Panc1 (cell line): ENCODE measurements around the gene SLC27A1. TPM values are rescaled to one million over a fixed set of nuclear protein-coding genes. Genes with fewer than 3 reads are reported as not detected.

Source experiments
- ATAC-seq: fragments of 200-7000 bp; cut with Tn5 transposase; 2 replicates; pipeline ENCODE4 v1.9.1; 2020; ENCODE audit warnings: mild to moderate bottlenecking, moderate library complexity
- BruUV-seq: library from RNA; stranded (reverse); fragments of 400-500 nt; replicated peaks from 2 replicates; lab custom pipeline; 2021; lab: Mats Ljungman, UMichigan
- CTCF ChIA-PET: fragments of 300-600 bp; sonication (Branson Sonifier 250); formaldehyde crosslinking; loops from one replicate; lab custom pipeline; 2022; ENCODE audit warnings: antibody characterized with exemption; lab: Charles Lee
- POLR2A ChIA-PET: fragments of 300-600 bp; sonication (Branson Sonifier 250); formaldehyde crosslinking; loops from one replicate; lab custom pipeline; 2022; ENCODE audit warnings: antibody characterized with exemption; lab: Charles Lee
- DNase-seq: peaks from one replicate; pipeline ENCODE4 v3.0.0-alpha.2; 2010; ENCODE audit warnings: low read depth, low spot score
- H3K27ac ChIP-seq: 2 replicates; pipeline ENCODE4 v1.5.1; 2011; ENCODE audit warnings: mild to moderate bottlenecking, low read length, inconsistent platforms
- H3K27me3 ChIP-seq: fragments of 200-500 bp; sonication (Bioruptor generic); 2 replicates; pipeline ENCODE4 v1.6.0; 2014; ENCODE audit warnings: low read length, inconsistent platforms; ENCODE audit not compliant: control insufficient read depth, insufficient read depth
- H3K36me3 ChIP-seq: fragments of 200-500 bp; sonication (Bioruptor generic); 2 replicates; pipeline ENCODE4 v1.5.1; 2014; ENCODE audit warnings: inconsistent platforms, mild to moderate bottlenecking, low read length, moderate library complexity; ENCODE audit not compliant: control insufficient read depth, insufficient read depth
- H3K4me1 ChIP-seq: 2 replicates; pipeline ENCODE4 v1.5.1; 2011; ENCODE audit warnings: inconsistent platforms, mild to moderate bottlenecking, low read length, moderate library complexity; ENCODE audit not compliant: control insufficient read depth, insufficient read depth
- H3K4me3 ChIP-seq, 2 experiments: 2 replicates each; pipeline ENCODE4 v1.5.1; 2011 to 2012; ENCODE audit warnings: low read depth in 2 of 2, low read length in 2 of 2, mild to moderate bottlenecking in 2 of 2, inconsistent platforms in 1 of 2, moderate library complexity in 1 of 2
- H3K9me3 ChIP-seq: fragments of 200-500 bp; sonication (Bioruptor generic); 2 replicates; pipeline ENCODE4 v1.5.1; 2014; ENCODE audit warnings: low read depth, mild to moderate bottlenecking, inconsistent platforms, low read length, moderate library complexity; ENCODE audit not compliant: control insufficient read depth, insufficient read depth
- CTCF ChIP-seq: fragments of 450-650 bp; IDR thresholded peaks from 2 replicates; pipeline ENCODE4 v1.5.1; 2017; ENCODE audit warnings: mild to moderate bottlenecking
- POLR2AphosphoS5 ChIP-seq: IDR thresholded peaks from 2 replicates; pipeline ENCODE4 v1.6.1; 2012; ENCODE audit warnings: mild to moderate bottlenecking, low read depth, low read length, moderate library complexity
- REST ChIP-seq, 2 experiments: IDR thresholded peaks; 2 replicates each; pipeline ENCODE4 v1.6.1; 2011 to 2012; ENCODE audit warnings: low read depth in 2 of 2, control low read depth in 1 of 2, low read length in 1 of 2, mild to moderate bottlenecking in 1 of 2, moderate library complexity in 1 of 2; ENCODE audit not compliant: insufficient read depth in 1 of 2
- SIN3A ChIP-seq: IDR thresholded peaks from 2 replicates; pipeline ENCODE4 v1.6.1; 2012; ENCODE audit warnings: low read depth, mild to moderate bottlenecking, low read length, moderate library complexity, borderline replicate concordance; ENCODE audit not compliant: insufficient read depth
- TCF7L2 ChIP-seq: IDR thresholded peaks from 2 replicates; pipeline ENCODE4 v1.6.1; 2011; ENCODE audit warnings: mild to moderate bottlenecking, low read depth, low read length, inconsistent platforms
- in situ Hi-C: cut with HindIII; loops from 2 replicates; pipeline ENCODE4 v1.10.0; 2016; ENCODE audit warnings: low sequenced_read_pairs, low pct_unique_long_range_greater_than_20kb
- intact Hi-C: fragments of 100-400 bp; cut with micrococcal nuclease; formaldehyde crosslinking; loops from one replicate; pipeline ENCODE4 v1.10.0; 2022; ENCODE audit not compliant: unreplicated experiment
- total RNA-seq: library from RNA; stranded (reverse); gene quantifications from one replicate; pipeline ENCODE4 v1.2.1, GENCODE V29; 2021; ENCODE audit not compliant: unreplicated experiment

Gene SLC27A1
- total RNA-seq, 1 experiment from 2014 or later, result 5.4 TPM

- in situ Hi-C loops, result no loop called here
- BruUV-seq, result no TSS peak
Measured at GRCh38 chr19:17486545-17487240, 16.4 kb downstream of the SLC27A1 start.

More at GRCh38 chr19:17486545-17487240, 16.4 kb downstream of the SLC27A1 start:
- intact Hi-C loops, result no loop called here
- Histone ChIP-seq H3K27me3 (no peaks in the 10 kb centered on the region), H3K27ac (no peak overlapping the region), H3K4me1 (no peaks in the 10 kb centered on the region), H3K4me3 (no peak overlapping the region), H3K9me3 (no peaks in the 10 kb centered on the region), H3K36me3 (no peaks in the 10 kb centered on the region)
- DNase-seq, result no peak
- no peak for ATAC-seq
- POLR2A ChIA-PET, result no interaction called here
- no peak for TF ChIP-seq SIN3A
- TF ChIP-seq POLR2AphosphoS5, result no peak
- no peak for TF ChIP-seq TCF7L2
- no peak for TF ChIP-seq CTCF
- TF ChIP-seq REST (IDR thresholded peaks at IDR 0.05; ENCODE audit: insufficient read depth in 1 of 2, low read depth in 2 of 2, low read length in 1 of 2), result no peak
- CTCF ChIA-PET, result no interaction called here
